NB4 (cell line): ENCODE data around the gene MTHFD2L.
"Not testable (repeated sequence)": the region's sequence is repeated elsewhere in the genome, so short reads cannot be mapped to it uniquely, and the experiment has no call there.

Experiments
- DNase-seq: peaks from one replicate; pipeline ENCODE4 v3.0.0; 2010; ENCODE audit warnings: low read depth
- H3K4me3 ChIP-seq: one replicate; pipeline ENCODE4 v1.5.1; 2011; ENCODE audit warnings: mild to moderate bottlenecking, low read depth, low read length, moderate library complexity
- MAX ChIP-seq: IDR thresholded peaks from 2 replicates; pipeline ENCODE4 v1.6.1; 2011; ENCODE audit warnings: low read depth, low read length
- MYC ChIP-seq: IDR thresholded peaks from 2 replicates; pipeline ENCODE4 v1.6.1; 2011; ENCODE audit warnings: low read depth, low read length
- POLR2A ChIP-seq: IDR thresholded peaks from 2 replicates; pipeline ENCODE4 v1.6.1; 2011; ENCODE audit warnings: mild to moderate bottlenecking; ENCODE audit not compliant: insufficient read length; ENCODE audit errors: extremely low read depth
- TF ChIP-seq, protein P1 (sequence below): IDR thresholded peaks from one replicate; pipeline ENCODE4 v1.5.1; 2012; ENCODE audit warnings: low read depth, low read length

Gene MTHFD2L

DNA sequence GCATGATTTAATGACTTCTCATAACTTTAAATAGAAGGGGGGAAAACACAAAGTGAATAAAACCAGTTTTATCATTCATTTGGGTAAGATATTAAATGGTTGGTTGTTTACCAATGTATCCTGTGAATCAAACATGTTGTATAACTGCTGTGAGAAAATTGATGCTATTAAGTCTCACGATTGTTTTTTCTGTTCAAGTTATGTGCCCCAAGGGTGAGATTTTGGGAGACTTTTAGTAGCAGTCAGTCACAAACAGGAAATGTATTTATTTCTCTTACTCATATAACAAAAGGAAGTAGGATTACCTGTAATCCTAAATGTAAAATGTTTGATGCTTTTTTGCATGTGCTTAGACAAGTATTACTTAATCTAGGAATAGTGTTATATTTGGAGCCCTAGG, 39.2 kb downstream of the MTHFD2L start:
- DNase-seq = no peak

GRCh38 chr4:74202062-74202586, 44.2 kb downstream of the MTHFD2L start:
- DNase-seq = no peak
- TF ChIP-seq, protein P1, sequence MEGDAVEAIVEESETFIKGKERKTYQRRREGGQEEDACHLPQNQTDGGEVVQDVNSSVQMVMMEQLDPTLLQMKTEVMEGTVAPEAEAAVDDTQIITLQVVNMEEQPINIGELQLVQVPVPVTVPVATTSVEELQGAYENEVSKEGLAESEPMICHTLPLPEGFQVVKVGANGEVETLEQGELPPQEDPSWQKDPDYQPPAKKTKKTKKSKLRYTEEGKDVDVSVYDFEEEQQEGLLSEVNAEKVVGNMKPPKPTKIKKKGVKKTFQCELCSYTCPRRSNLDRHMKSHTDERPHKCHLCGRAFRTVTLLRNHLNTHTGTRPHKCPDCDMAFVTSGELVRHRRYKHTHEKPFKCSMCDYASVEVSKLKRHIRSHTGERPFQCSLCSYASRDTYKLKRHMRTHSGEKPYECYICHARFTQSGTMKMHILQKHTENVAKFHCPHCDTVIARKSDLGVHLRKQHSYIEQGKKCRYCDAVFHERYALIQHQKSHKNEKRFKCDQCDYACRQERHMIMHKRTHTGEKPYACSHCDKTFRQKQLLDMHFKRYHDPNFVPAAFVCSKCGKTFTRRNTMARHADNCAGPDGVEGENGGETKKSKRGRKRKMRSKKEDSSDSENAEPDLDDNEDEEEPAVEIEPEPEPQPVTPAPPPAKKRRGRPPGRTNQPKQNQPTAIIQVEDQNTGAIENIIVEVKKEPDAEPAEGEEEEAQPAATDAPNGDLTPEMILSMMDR = no peak
- no peak for TF ChIP-seq MAX
- TF ChIP-seq MYC = no peak

More for the DNA sequence above, 39.2 kb downstream of the MTHFD2L start:
- H3K4me3 ChIP-seq = no peak overlapping the region
- TF ChIP-seq, protein P1 = no peak
- no peak for TF ChIP-seq MYC
- TF ChIP-seq POLR2A = no peak
- no peak for TF ChIP-seq MAX

DNA sequence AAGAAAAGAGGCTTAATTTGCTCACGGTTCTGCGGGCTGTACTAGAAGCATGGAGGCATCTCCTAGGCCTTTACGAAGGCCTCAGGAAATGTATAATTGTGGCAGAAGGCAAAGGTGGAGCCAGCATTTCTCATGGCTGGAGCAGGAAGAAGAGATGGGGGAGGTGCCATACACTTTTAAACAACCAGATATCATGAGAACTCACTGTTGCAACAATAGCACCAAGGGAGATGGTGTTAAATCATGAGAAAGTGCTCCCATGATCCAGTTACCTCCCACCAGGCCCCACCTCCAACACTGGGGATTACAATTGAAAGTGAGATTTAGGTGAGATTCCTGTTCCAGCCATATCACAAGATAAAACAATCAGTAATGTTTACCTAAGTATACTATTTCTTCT, 45.5 kb downstream of the MTHFD2L start:
- no peak overlapping the region for H3K4me3 ChIP-seq
- no peak for DNase-seq
- TF ChIP-seq, protein P1 = no peak
- no peak for TF ChIP-seq MYC
- no peak for TF ChIP-seq POLR2A

More at GRCh38 chr4:74202062-74202586, 44.2 kb downstream of the MTHFD2L start:
- no peak overlapping the region for H3K4me3 ChIP-seq

DNA sequence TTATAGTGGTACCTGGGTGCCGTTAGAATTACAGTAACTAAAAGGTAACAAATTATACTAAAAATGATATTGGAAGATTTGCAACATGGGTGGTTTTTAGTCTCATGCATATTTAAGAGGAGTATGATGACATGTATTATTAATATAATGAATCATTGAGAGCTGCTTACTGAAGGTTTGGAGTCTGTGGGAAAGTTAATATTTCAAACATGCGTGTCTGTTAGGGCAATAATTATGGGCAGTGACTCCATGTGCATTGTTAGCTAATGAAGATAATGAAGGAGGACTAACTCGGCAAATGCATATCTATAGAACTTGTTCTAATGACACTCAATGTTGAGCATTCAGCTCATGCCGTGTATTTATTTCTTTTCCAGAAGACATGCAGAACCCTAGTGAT, 47.1 kb downstream of the MTHFD2L start:
- H3K4me3 ChIP-seq = no peak overlapping the region
- no peak for DNase-seq
- TF ChIP-seq MAX (no peak), POLR2A (no peak), MYC (no peak)
- TF ChIP-seq, protein P1 = no peak

DNA sequence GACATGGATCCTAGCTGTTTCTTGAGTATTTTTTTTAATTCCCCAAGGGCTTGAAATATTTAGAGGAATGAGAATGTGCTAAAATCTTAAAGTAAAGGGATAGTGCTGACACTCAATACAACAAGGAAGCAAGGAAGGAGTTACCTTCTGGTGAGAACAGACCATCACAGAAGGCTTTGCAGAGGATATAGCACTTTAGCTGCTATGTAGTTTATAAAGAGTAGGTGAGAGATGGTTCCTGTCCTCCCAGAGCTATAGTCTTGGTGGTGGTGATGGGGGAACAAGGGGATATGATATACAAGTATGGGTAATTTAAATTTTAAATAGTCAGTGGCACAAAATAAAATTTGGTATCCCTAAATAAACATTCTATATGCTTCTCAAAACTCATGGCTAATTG, 47.6 kb downstream of the MTHFD2L start:
- no peak for DNase-seq
- TF ChIP-seq MYC (no peak), POLR2A (no peak)
- TF ChIP-seq, protein P1 = no peak
- H3K4me3 ChIP-seq = no peak overlapping the region

DNA sequence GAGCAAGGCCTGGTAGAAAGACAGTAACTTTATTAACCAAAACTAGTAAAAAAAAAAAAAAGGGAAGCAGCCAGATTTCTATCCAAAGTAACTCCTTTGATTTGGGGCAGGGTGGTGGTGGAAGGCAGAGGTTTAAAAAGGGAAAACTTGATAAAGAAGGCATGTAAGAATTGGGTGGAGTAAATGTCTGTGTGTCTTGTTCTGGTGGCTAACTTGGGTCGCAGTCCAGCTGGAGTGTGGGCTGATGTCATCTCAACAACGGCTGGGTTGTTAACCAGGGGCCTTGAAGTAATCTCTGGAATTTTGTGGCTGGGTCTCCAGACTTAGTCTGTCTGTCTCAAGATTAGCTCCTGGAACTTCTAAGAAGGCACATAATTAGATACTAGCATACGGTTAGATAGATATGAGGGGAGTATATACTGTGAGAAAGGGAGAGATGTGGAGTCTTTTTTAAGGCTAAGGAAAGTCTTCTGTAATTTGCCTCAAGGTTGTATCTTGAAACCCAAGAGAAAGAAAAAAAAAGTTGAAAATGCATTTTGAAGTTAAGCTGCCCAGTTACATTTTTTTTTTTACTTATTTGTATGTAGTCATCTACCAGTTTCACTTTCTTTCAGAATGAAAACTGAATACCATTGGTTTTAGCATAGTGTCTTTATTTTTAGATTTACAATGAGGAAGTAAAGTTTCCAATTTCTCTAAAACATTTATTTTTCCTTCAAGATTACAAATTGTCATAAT, 48.3 kb downstream of the MTHFD2L start:
- H3K4me3 ChIP-seq = no peak overlapping the region
- TF ChIP-seq MYC (no peak), MAX (no peak), POLR2A (no peak)
- TF ChIP-seq, protein P1 = no peak
- no peak for DNase-seq

DNA sequence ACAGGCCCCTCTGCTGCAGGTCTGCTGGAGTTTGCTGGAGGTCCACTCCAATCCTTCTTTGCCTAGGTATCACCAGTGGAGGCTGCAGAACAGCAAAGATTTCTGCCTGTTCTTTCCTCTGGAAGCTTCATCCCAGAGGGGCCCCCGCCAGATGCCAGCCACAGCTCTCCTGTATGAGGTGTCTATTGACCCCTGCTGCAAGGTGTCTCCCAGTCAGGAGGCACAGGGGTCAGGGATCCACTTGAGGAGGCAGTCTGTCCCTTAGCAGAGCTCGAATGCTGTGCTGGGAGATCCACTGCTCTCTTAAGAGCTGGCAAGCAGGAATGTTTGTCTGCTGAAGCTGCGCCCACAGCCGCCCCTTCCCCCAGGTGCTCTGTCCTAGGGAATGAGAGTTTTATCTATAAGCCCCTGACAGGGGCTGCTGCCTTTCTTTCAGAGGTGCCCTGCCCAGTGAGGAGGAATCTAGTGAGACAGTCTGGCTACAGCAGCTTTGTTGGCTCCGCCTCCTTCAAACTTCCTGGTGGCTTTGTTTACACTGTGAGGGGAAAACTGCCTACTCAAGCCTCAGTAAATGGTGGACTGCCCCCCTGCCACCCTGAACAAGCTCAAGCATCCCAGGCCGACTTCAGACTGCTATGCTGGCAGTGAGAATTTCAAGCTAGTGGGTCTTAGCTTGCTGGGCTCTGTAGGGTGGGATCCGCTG, 56.7 kb downstream of the MTHFD2L start:
- DNase-seq, H3K4me3 ChIP-seq: not testable (repeated sequence)

DNA sequence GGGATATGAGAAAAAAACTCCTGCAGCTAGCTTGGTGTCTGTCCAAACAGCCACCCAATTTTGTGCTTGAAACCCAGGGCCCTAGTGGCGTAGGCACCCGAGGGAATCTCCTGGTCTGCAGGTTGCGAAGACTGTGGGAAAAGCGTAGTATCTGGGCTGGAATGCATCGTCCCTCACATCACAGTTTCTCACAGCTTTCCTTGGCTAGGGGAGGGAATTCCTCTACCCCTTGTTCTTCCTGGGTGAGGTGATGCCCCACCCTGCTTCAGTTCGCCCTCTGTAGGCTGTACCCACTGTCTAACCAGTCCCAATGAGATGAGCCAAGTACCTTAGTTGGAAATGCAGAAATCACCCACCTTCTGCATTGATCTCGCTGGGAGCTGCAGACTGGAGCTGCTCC, 57.3 kb downstream of the MTHFD2L start:
- not testable (repeated sequence) for DNase-seq

More for the DNA sequence above, 57.3 kb downstream of the MTHFD2L start:
- H3K4me3 ChIP-seq = not testable (repeated sequence)
